H54 (cell line): ENCODE results near the gene REXO4.
"Not testable (repeated sequence)": the region's sequence is repeated elsewhere in the genome, so short reads cannot be mapped to it uniquely, and the experiment has no call there.

ENCODE experiments used
- DNase-seq: peaks from one replicate; pipeline ENCODE4 v3.0.0; 2011; ENCODE audit warnings: low spot score, mixed read lengths; ENCODE audit not compliant: insufficient read length
- FAIRE-seq: peaks from 3 replicates; lab custom pipeline; 2011; peaks lifted over from hg19 to GRCh38; lab: Jason Lieb, UNC
- POLR2A ChIP-seq: IDR thresholded peaks from 2 replicates; pipeline ENCODE4 v1.6.1; 2011; ENCODE audit warnings: low read depth, mild to moderate bottlenecking, low read length

The REXO4 gene

GRCh38 chr9:133379153-133380086, 38.4 kb downstream of the REXO4 start:
- TF ChIP-seq POLR2A = no peak
- no peak for FAIRE-seq
- DNase-seq = no peak

- no peak for TF ChIP-seq POLR2A
- DNase-seq = no peak
- FAIRE-seq = no peak
Observed at GRCh38 chr9:133378408-133378962, 39.3 kb downstream of the REXO4 start.

- DNase-seq (no peak), FAIRE-seq (no peak)
- TF ChIP-seq POLR2A = no peak
Observed at GRCh38 chr9:133377721-133378216, 40.0 kb downstream of the REXO4 start.

- not testable (repeated sequence) for FAIRE-seq, DNase-seq
Observed at GRCh38 chr9:133377280-133377679, 40.5 kb downstream of the REXO4 start.

GRCh38 chr9:133375724-133376654, 41.8 kb downstream of the REXO4 start, which contains the start of the genes STKLD1 and SURF4:
Gene STKLD1 (plus strand): TSS chr9:133376366. CDS start chr9:133376474, 108 bp downstream.
Gene SURF4 (minus strand): TSS chr9:133376060. CDS start chr9:133375969, 91 bp downstream.
- DNase-seq (peak; percentile 100), FAIRE-seq (no peak)
- peak; percentile 96 for TF ChIP-seq POLR2A

GRCh38 chr9:133375116-133375723, 42.6 kb downstream of the REXO4 start:
- no peak for FAIRE-seq
- no peak for DNase-seq
- no peak for TF ChIP-seq POLR2A

GRCh38 chr9:133374612-133375115, 43.1 kb downstream of the REXO4 start:
- FAIRE-seq (no peak), DNase-seq (no peak)
- TF ChIP-seq POLR2A = no peak

GRCh38 chr9:133372144-133372543, 45.7 kb downstream of the REXO4 start:
- no peak for TF ChIP-seq POLR2A

GRCh38 chr9:133371261-133371711, 46.5 kb downstream of the REXO4 start:
- no peak for FAIRE-seq
- TF ChIP-seq POLR2A = no peak
- no peak for DNase-seq

More at GRCh38 chr9:133372144-133372543, 45.7 kb downstream of the REXO4 start:
- DNase-seq = no peak
- no peak for FAIRE-seq

- FAIRE-seq (no peak), DNase-seq (no peak)
- no peak for TF ChIP-seq POLR2A
Observed at GRCh38 chr9:133370685-133371084, 47.1 kb downstream of the REXO4 start.

GRCh38 chr9:133369933-133370332, 47.9 kb downstream of the REXO4 start:
- DNase-seq = no peak
- no peak for FAIRE-seq
- TF ChIP-seq POLR2A = no peak

- no peak for TF ChIP-seq POLR2A
- no peak for FAIRE-seq
- DNase-seq = no peak
Observed at GRCh38 chr9:133369422-133369821, 48.4 kb downstream of the REXO4 start.

- DNase-seq (no peak), FAIRE-seq (no peak)
- no peak for TF ChIP-seq POLR2A
Observed at GRCh38 chr9:133368249-133368881, 49.4 kb downstream of the REXO4 start.
